Ovary (tissue), 9 donors: Measurements from ENCODE around the gene RIF1. TPM values are rescaled to one million over a fixed set of nuclear protein-coding genes. Genes with fewer than 3 reads are reported as not detected.
"Not testable (repeated sequence)": the region's sequence is repeated elsewhere in the genome, so short reads cannot be mapped to it uniquely, and the experiment has no call there.

Experiments
- DNase-seq, 5 donors: peaks; one replicate each; pipeline ENCODE4 v3.0.0-alpha.2; 2019 to 2020
- H3K27ac ChIP-seq, 2 donors: fragments of 200-600 bp; one replicate each; pipeline versions ENCODE4 v1.5.1 to v1.8.0; 2019 to 2022
- H3K27me3 ChIP-seq: fragments of 200-600 bp; one replicate; pipeline ENCODE4 v1.8.0; 2022
- H3K36me3 ChIP-seq: fragments of 200-600 bp; sonication (generic); one replicate; pipeline ENCODE4 v1.5.1; 2019
- H3K4me1 ChIP-seq: one replicate; pipeline ENCODE4 v1.8.1; 2013; ENCODE audit warnings: mild to moderate bottlenecking, moderate library complexity; ENCODE audit not compliant: insufficient read depth
- H3K4me3 ChIP-seq: fragments of 200-600 bp; sonication (generic); one replicate; pipeline ENCODE4 v1.5.1; 2017
- H3K9me3 ChIP-seq, 2 donors: fragments of 200-600 bp in 1 of 2; sonication (generic) in 1 of 2; one replicate each; pipeline versions ENCODE4 v1.5.1 to v1.8.1; 2013 to 2019; ENCODE audit warnings: mild to moderate bottlenecking in 1 of 2, moderate library complexity in 1 of 2
- EP300 ChIP-seq: sonication (generic); formaldehyde crosslinking; IDR thresholded peaks from one replicate; pipeline ENCODE4 v1.6.1; 2017; ENCODE audit warnings: antibody characterized with exemption
- POLR2A ChIP-seq: fragments of 450-650 bp; IDR thresholded peaks from one replicate; pipeline ENCODE4 v1.6.1; 2017; ENCODE audit warnings: antibody characterized with exemption, mild to moderate bottlenecking, moderate library complexity
- WGBS, 3 donors: extraction: QIAGEN DNeasy Blood & Tissue Kit in 1 of 3; methylation state at CpG; one replicate each; pipeline versions ENCODE4 v1.1.5 to v1.1.7; 2013 to 2017; 5-methylcytosine and 5-hydroxymethylcytosine counted together
- intact Hi-C, 4 donors: fragments of 100-400 bp; cut with DNase I; formaldehyde crosslinking; loops; one replicate each; pipeline versions ENCODE4 v1.11.0 to v1.15.1; 2022 to 2023
- polyA plus RNA-seq, 2 donors: library from polyadenylated mRNA; stranded (reverse); fragments of 200-250 nt in 1 of 2; fragments of 350-450 nt in 1 of 2; fragmentation: Illumina TruSeq in 1 of 2; extraction: RNeasy Lipid Tissue Mini Kit (QIAGEN cat#74804) in 1 of 2; gene quantifications; one replicate each; pipeline ENCODE4 v1.2.3, GENCODE V29; 2013 to 2014
- total RNA-seq, 7 donors: library from RNA; depleted of rRNA in 2 of 7; stranded (reverse); fragments of >200 nt in 2 of 7; fragmentation: NEBNext Ultra II Directional in 3 of 7; extraction: Animal tissue kit (Norgen Biotek cat#: 25700) in 3 of 7; gene quantifications; one replicate each; pipeline versions ENCODE4 v1.1.0 to v1.2.4, GENCODE V29; 2016 to 2023
- TF ChIP-seq, protein P1 (sequence below), 3 donors: fragments of 450-650 bp in 2 of 3; fragments of 200-600 bp in 1 of 3; IDR thresholded peaks; one replicate each; pipeline versions ENCODE4 v1.5.1 to v1.8.0; 2016 to 2022; ENCODE audit warnings: antibody characterized with exemption in 3 of 3, mild to moderate bottlenecking in 1 of 3
- donor health status: DM: no; HTN: no; CAD: no; lungs with moderate emphysema.
- donor health status: DM: no; HTN: no; CAD: no.
- donor health status: Bipolar disorder and iron deficiency.
- donor health status: DM: yes; HTN: yes; CAD: no.
- donor health status: DM: no; HTN: no; CAD: no.
- donor health status: DM: yes; HTN: yes; CAD: no.

RIF1 gene
- total and polyA plus RNA-seq, 9 donors: 7.3 to 56.1 (median 41.5) TPM

DNA sequence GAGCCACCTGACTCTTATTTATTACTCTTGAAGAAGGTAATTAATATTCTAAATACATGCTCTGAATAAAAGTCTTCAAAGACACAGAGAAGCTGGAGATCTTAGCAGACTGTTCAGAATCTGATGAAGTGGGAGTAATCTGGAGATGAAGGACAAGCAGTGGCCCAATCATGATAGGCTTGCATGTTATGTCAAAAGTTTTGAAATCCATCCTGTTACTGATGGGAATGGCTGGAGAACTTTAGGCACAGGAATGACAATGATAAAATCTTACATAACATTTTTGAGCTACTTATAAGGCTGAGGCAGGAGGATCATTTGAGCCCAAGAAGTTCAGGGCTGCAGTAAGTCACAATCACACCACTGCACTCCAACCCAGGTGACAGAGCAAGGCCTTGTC, 2.4 kb upstream of the RIF1 start:
- Histone ChIP-seq H3K4me1 (no peaks in the 10 kb centered on the region), H3K9me3 (no peaks in the 10 kb centered on the region), H3K27me3 (no peaks in the 10 kb centered on the region), H3K4me3 (no peak overlapping the region), H3K27ac (no peak overlapping the region), H3K36me3 (no peaks in the 10 kb centered on the region)
- TF ChIP-seq, protein P1, sequence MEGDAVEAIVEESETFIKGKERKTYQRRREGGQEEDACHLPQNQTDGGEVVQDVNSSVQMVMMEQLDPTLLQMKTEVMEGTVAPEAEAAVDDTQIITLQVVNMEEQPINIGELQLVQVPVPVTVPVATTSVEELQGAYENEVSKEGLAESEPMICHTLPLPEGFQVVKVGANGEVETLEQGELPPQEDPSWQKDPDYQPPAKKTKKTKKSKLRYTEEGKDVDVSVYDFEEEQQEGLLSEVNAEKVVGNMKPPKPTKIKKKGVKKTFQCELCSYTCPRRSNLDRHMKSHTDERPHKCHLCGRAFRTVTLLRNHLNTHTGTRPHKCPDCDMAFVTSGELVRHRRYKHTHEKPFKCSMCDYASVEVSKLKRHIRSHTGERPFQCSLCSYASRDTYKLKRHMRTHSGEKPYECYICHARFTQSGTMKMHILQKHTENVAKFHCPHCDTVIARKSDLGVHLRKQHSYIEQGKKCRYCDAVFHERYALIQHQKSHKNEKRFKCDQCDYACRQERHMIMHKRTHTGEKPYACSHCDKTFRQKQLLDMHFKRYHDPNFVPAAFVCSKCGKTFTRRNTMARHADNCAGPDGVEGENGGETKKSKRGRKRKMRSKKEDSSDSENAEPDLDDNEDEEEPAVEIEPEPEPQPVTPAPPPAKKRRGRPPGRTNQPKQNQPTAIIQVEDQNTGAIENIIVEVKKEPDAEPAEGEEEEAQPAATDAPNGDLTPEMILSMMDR (IDR thresholded peaks at IDR 0.05): no peak
- TF ChIP-seq POLR2A (no peak), EP300 (no peak)
- no peak for DNase-seq
- intact Hi-C loops: no loop called here

DNA sequence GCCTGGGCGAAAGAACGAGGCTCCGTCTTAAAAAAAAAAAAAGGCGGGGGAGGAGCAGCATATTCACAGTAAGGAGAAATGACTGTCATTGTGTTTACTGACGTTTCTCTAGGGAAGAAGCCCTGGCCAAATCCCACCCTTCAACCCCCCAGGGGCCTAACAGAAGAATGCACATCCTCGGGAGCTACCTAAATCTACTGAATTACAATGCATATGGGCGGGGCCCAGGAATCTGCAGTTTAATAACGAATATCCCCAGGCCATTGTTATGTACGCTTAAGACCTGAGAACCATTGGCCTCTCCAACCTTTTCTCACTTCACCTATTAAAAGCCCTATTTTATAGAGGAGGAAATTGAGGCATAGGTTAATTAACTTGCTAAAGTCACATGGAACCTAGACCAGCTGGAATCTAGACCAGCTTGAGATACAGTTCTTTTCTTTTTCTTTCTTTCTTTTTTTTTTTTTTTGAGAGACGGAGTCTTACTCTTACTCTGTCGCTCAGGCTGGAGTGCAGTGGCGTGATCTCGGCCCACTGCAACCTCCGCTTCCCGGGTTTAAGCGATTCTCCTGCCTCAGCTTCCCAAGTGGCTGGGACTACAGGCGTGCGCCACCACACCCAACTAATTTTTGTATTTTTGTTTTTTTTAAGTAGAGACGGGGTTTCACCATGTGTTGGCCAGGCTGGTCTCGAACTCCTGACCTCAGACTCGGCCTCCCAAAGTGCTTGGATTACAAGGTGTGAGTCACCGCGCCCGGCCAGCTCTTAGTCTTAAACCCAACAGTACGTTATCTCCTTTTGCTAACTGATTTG, 708 bp upstream of the RIF1 start:
- H3K27me3 ChIP-seq: no peaks in the 10 kb centered on the region
- DNase-seq: peak in 1 of 5 donors; percentile 27
- no peaks in the 10 kb centered on the region for H3K9me3 ChIP-seq
- no peaks in the 10 kb centered on the region for H3K36me3 ChIP-seq
- H3K4me3 ChIP-seq: peak overlapping the region; percentile 99
- WGBS, 3 donors: 83 to 85% (median 85%) methylated on average over 25 of the region's 25 CpGs
- peaks cover under 1% of the 10 kb centered on the region for H3K4me1 ChIP-seq
- peak overlapping the region in 1 of 2 donors; percentile 95 for H3K27ac ChIP-seq
- intact Hi-C loops: no loop called here
- TF ChIP-seq, protein P1 (IDR thresholded peaks at IDR 0.05): no peak
- TF ChIP-seq EP300: no peak
- TF ChIP-seq POLR2A: no peak

DNA sequence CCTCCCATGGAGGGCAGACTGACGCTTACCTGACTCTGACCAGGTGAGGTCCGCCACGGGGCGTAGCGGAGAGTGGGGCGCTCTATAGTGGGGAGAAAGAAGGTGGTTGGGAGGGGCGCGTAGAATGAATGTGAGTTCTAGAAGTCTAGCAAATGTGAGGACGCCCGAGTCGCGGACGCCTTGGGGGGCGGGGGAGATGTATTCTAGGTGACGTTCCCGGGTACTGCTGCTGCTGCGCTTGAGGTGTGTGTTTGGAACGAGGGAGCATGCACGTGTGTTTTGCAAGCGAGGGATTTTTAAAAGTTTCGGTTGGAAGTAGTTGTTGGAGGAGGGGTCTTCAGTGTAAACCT, 758 bp downstream of the RIF1 start:
- no peak for TF ChIP-seq EP300
- TF ChIP-seq, protein P1 (IDR thresholded peaks at IDR 0.05): no peak
- TF ChIP-seq POLR2A: no peak
- peak in 1 of 5 donors; percentile 42 for DNase-seq
- 0 to 1% (median 0%) methylated on average over 21 of the region's 21 CpGs for WGBS, 3 donors
- Histone ChIP-seq H3K9me3 (no peaks in the 10 kb centered on the region), H3K27ac (peak overlapping the region; percentile 95), H3K4me3 (peak overlapping the region; percentile 99), H3K27me3 (no peaks in the 10 kb centered on the region), H3K4me1 (peaks cover 1% of the 10 kb centered on the region), H3K36me3 (no peaks in the 10 kb centered on the region)
- intact Hi-C loops: loop anchor here in 2 of 4 donors (10.0 kb wide), 3 partner anchors 126 to 1826 kb away; partner anchors contain the start of genes MMADHC (in 1 of the 2), NMI (in 1 of the 2) and RBM43 (in 1 of the 2)

DNA sequence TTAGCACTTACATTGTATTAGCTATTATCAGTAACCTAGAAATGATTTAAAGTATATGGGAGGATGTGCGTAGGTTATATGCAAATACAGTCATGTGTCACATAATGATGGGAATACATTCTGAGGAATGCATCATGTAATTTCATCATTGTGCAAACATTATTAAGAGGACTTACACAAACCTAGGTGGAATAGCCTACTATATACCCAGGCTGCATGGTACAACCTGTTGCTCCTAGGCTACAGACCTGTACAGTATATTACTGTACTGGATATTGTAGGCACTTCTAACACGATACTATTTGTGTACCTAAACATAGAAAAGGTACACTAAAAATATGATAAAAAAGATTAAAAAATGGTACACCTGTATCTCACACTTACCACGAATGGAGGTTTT, 7.9 kb downstream of the RIF1 start:
- H3K27me3 ChIP-seq: no peaks in the 10 kb centered on the region
- H3K4me3 ChIP-seq: no peak overlapping the region
- 88 to 92% (median 89%) methylated on average over 3 of the region's 3 CpGs for WGBS, 3 donors
- H3K27ac ChIP-seq: no peak overlapping the region
- TF ChIP-seq EP300: no peak
- no peak for TF ChIP-seq POLR2A
- TF ChIP-seq, protein P1 (IDR thresholded peaks at IDR 0.05): no peak
- intact Hi-C loops: loop anchor here in 2 of 4 donors (10.0 kb wide), 3 partner anchors 133 to 1833 kb away; partner anchors contain the start of genes MMADHC (in 1 of the 2), NMI (in 1 of the 2) and RBM43 (in 1 of the 2)
- H3K9me3 ChIP-seq: no peaks in the 10 kb centered on the region
- H3K36me3 ChIP-seq: no peaks in the 10 kb centered on the region
- peaks cover 1% of the 10 kb centered on the region for H3K4me1 ChIP-seq
- DNase-seq: no peak

DNA sequence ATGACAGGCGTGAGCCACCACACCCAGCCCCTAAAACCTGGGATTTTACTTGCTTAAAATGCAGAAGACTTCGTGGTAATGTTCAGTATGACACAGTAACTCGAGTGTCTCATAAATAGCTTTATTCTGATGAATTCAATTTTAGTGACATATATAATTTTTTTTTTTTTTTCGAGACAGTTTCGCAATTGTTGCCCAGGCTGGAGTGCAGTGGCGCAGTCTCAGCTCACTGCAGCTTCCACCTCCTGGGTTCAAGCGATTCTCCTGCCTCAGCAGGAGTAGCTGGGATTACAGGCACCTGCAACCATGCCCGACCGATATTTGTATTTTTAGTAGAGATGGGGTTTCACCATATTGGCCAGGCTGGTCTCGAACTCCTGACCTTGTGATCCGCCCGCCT, 12.0 kb downstream of the RIF1 start:
- DNase-seq, H3K4me3 ChIP-seq, H3K27ac ChIP-seq, H3K9me3 ChIP-seq, intact Hi-C loops, H3K27me3 ChIP-seq, H3K36me3 ChIP-seq, H3K4me1 ChIP-seq: not testable (repeated sequence)
- 94 to 98% (median 96%) methylated on average over 12 of the region's 12 CpGs for WGBS, 3 donors
